ENCODE results near the gene CFHR1.
"Not testable (repeated sequence)": the region's sequence is repeated elsewhere in the genome, so short reads cannot be mapped to it uniquely, and the experiment has no call there.

GRCh38 chr1:196794103-196794502, 25.4 kb upstream of the CFHR1 start:
- not testable (repeated sequence) for TF ChIP-seq CTCF (IDR thresholded peaks at IDR 0.05; ENCODE audit: poor library complexity, severe bottlenecking); SMC3 (conservative IDR thresholded peaks at IDR 0.05; ENCODE audit: poor library complexity); REST (IDR thresholded peaks at IDR 0.05; ENCODE audit: borderline replicate concordance); EP300 (conservative IDR thresholded peaks at IDR 0.05; ENCODE audit: poor library complexity, severe bottlenecking); RAD21 (conservative IDR thresholded peaks at IDR 0.05)

Measured in neural cell (in vitro differentiated cells).